Esophagus (tissue), 2 donors: ENCODE measurements around the gene KDM5C. TPM values are rescaled to one million over a fixed set of nuclear protein-coding genes. Genes with fewer than 3 reads are reported as not detected.

Experiments used
- H3K27ac ChIP-seq, 2 donors: one replicate each; pipeline ENCODE4 v1.5.1; 2013; ENCODE audit warnings: low read depth in 2 of 2, mild to moderate bottlenecking in 2 of 2, inconsistent platforms in 1 of 2, low read length in 1 of 2, moderate library complexity in 1 of 2
- H3K27me3 ChIP-seq, 2 donors: one replicate each; pipeline ENCODE4 v1.6.1; 2013; ENCODE audit warnings: low read length in 2 of 2, control low read depth in 1 of 2, mild to moderate bottlenecking in 1 of 2; ENCODE audit not compliant: insufficient read depth in 2 of 2, control insufficient read depth in 1 of 2
- H3K36me3 ChIP-seq, 2 donors: one replicate each; pipeline ENCODE4 v1.6.1; 2013; ENCODE audit warnings: low read length in 1 of 2; ENCODE audit not compliant: control insufficient read depth in 2 of 2, insufficient read depth in 2 of 2
- H3K4me1 ChIP-seq, 2 donors: one replicate each; pipeline ENCODE4 v1.6.1; 2013; ENCODE audit warnings: low read length in 1 of 2; ENCODE audit not compliant: control insufficient read depth in 2 of 2, insufficient read depth in 2 of 2
- H3K4me3 ChIP-seq, 2 donors: one replicate each; pipeline ENCODE4 v1.5.1; 2013; ENCODE audit warnings: low read length in 2 of 2, mild to moderate bottlenecking in 2 of 2, low read depth in 1 of 2, moderate library complexity in 1 of 2
- H3K9me3 ChIP-seq, 2 donors: one replicate each; pipeline ENCODE4 v1.6.1; 2013; ENCODE audit warnings: mild to moderate bottlenecking in 2 of 2, low read depth in 1 of 2, low read length in 1 of 2, moderate library complexity in 1 of 2; ENCODE audit not compliant: control insufficient read depth in 2 of 2, insufficient read depth in 1 of 2
- WGBS, 2 donors: extraction: QIAGEN DNeasy Blood & Tissue Kit; methylation state at CpG; one replicate each; pipeline ENCODE4 v1.1.7; 2013; 5-methylcytosine and 5-hydroxymethylcytosine counted together
- polyA plus RNA-seq, 2 donors: library from polyadenylated mRNA; stranded (reverse); fragments of 200-250 nt; gene quantifications; one replicate each; pipeline ENCODE4 v1.2.3, GENCODE V29; 2013
- donor health status: healthy with polysubstance abuse.
- donor health status: Bipolar disorder and iron deficiency.

KDM5C gene
- polyA plus RNA-seq, 2 donors = 37.1 to 42.6 TPM

GRCh38 chrX:53253293-53254020 is 28.4 kb upstream of the KDM5C start:
- 82 to 95% methylated on average over 3 of the region's 3 CpGs for WGBS, 2 donors
- no peak overlapping the region for H3K27ac ChIP-seq
- no peaks in the 10 kb centered on the region for H3K27me3 ChIP-seq
- H3K4me3 ChIP-seq = no peak overlapping the region
- no peaks in the 10 kb centered on the region for H3K9me3 ChIP-seq
- no peaks in the 10 kb centered on the region for H3K4me1 ChIP-seq
- no peaks in the 10 kb centered on the region for H3K36me3 ChIP-seq

GRCh38 chrX:53251307-53251706 is 26.3 kb upstream of the KDM5C start:
- 74 to 75% methylated on average over 2 of the region's 2 CpGs for WGBS, 2 donors
- Histone ChIP-seq H3K27ac (no peak overlapping the region), H3K27me3 (no peaks in the 10 kb centered on the region), H3K9me3 (no peaks in the 10 kb centered on the region), H3K36me3 (no peaks in the 10 kb centered on the region), H3K4me1 (no peaks in the 10 kb centered on the region), H3K4me3 (no peak overlapping the region)

GRCh38 chrX:53250556-53250955 is 25.5 kb upstream of the KDM5C start:
- Histone ChIP-seq H3K27me3 (no peaks in the 10 kb centered on the region), H3K36me3 (no peaks in the 10 kb centered on the region)

GRCh38 chrX:53249408-53250042 is 24.5 kb upstream of the KDM5C start:
- Histone ChIP-seq H3K27ac (no peak overlapping the region), H3K9me3 (no peaks in the 10 kb centered on the region), H3K4me3 (no peak overlapping the region), H3K36me3 (no peaks in the 10 kb centered on the region), H3K27me3 (no peaks in the 10 kb centered on the region), H3K4me1 (no peaks in the 10 kb centered on the region)
- 60 to 100% methylated on average over 1 of the region's 1 CpG for WGBS, 2 donors

More at GRCh38 chrX:53250556-53250955, 25.5 kb upstream of the KDM5C start:
- no peaks in the 10 kb centered on the region for H3K9me3 ChIP-seq
- H3K27ac ChIP-seq = no peak overlapping the region
- WGBS, 2 donors = 95 to 96% methylated on average over 19 of the region's 19 CpGs
- no peak overlapping the region for H3K4me3 ChIP-seq
- H3K4me1 ChIP-seq = no peaks in the 10 kb centered on the region

GRCh38 chrX:53247928-53248327 is 22.9 kb upstream of the KDM5C start:
- H3K27ac ChIP-seq = no peak overlapping the region
- H3K4me3 ChIP-seq = no peak overlapping the region
- H3K4me1 ChIP-seq = no peaks in the 10 kb centered on the region
- no peaks in the 10 kb centered on the region for H3K27me3 ChIP-seq
- H3K36me3 ChIP-seq = no peaks in the 10 kb centered on the region
- 78 to 81% methylated on average over 10 of the region's 10 CpGs for WGBS, 2 donors
- H3K9me3 ChIP-seq = no peaks in the 10 kb centered on the region

GRCh38 chrX:53246231-53246630 is 21.2 kb upstream of the KDM5C start:
- Histone ChIP-seq H3K4me3 (no peak overlapping the region), H3K27me3 (no peaks in the 10 kb centered on the region), H3K9me3 (no peaks in the 10 kb centered on the region), H3K4me1 (no peaks in the 10 kb centered on the region), H3K36me3 (peaks cover 0 to 5% of the 10 kb centered on the region in 2 donors), H3K27ac (no peak overlapping the region)
- WGBS, 2 donors = 79 to 84% methylated on average over 2 of the region's 2 CpGs

GRCh38 chrX:53244610-53245009 is 19.6 kb upstream of the KDM5C start:
- no peaks in the 10 kb centered on the region for H3K9me3 ChIP-seq
- H3K4me3 ChIP-seq = no peak overlapping the region
- no peaks in the 10 kb centered on the region for H3K4me1 ChIP-seq
- H3K27ac ChIP-seq = no peak overlapping the region
- peaks cover 0 to 5% of the 10 kb centered on the region in 2 donors for H3K36me3 ChIP-seq
- WGBS, 2 donors = 64 to 91% methylated on average over 1 of the region's 1 CpG
- no peaks in the 10 kb centered on the region for H3K27me3 ChIP-seq

GRCh38 chrX:53242310-53242709 is 17.3 kb upstream of the KDM5C start:
- no peaks in the 10 kb centered on the region for H3K27me3 ChIP-seq
- peaks cover 0 to 5% of the 10 kb centered on the region in 2 donors for H3K36me3 ChIP-seq
- no peak overlapping the region for H3K4me3 ChIP-seq
- WGBS, 2 donors = 83 to 84% methylated on average over 4 of the region's 4 CpGs
- no peak overlapping the region for H3K27ac ChIP-seq
- H3K4me1 ChIP-seq = no peaks in the 10 kb centered on the region
- H3K9me3 ChIP-seq = no peaks in the 10 kb centered on the region

GRCh38 chrX:53241558-53241957 is 16.6 kb upstream of the KDM5C start:
- no peaks in the 10 kb centered on the region for H3K9me3 ChIP-seq
- no peak overlapping the region for H3K4me3 ChIP-seq
- 82% methylated on average over 7 of the region's 7 CpGs for WGBS, 2 donors
- no peak overlapping the region for H3K27ac ChIP-seq
- peaks cover 0 to 5% of the 10 kb centered on the region in 2 donors for H3K36me3 ChIP-seq
- no peaks in the 10 kb centered on the region for H3K27me3 ChIP-seq
- no peaks in the 10 kb centered on the region for H3K4me1 ChIP-seq

- H3K36me3 ChIP-seq = peaks cover 0 to 10% of the 10 kb centered on the region in 2 donors
Observed at GRCh38 chrX:53239474-53239873, 14.5 kb upstream of the KDM5C start.

More at GRCh38 chrX:53239474-53239873, 14.5 kb upstream of the KDM5C start:
- WGBS, 2 donors = 79 to 91% methylated on average over 6 of the region's 6 CpGs
- Histone ChIP-seq H3K27ac (no peak overlapping the region), H3K4me3 (no peak overlapping the region), H3K27me3 (no peaks in the 10 kb centered on the region), H3K9me3 (no peaks in the 10 kb centered on the region), H3K4me1 (no peaks in the 10 kb centered on the region)
